A673 (cell line): ENCODE data around the gene VPS41.

Experiments
- EZH2 ChIP-seq: fragments of 200-600 bp; sonication (generic); IDR thresholded peaks from 2 replicates; pipeline ENCODE4 v1.6.1; 2017; ENCODE audit warnings: borderline replicate concordance, low read depth, mild to moderate bottlenecking, mixed read lengths, antibody characterized with exemption, low read length; ENCODE audit not compliant: poor library complexity, severe bottlenecking
- TF ChIP-seq, protein P1 (sequence below): fragments of 300-800, 200-600 bp; sonication (generic); conservative IDR thresholded peaks from 2 replicates; pipeline ENCODE4 v1.5.1; 2017; ENCODE audit warnings: low read depth, mild to moderate bottlenecking, antibody characterized with exemption, low read length, moderate library complexity, mixed read lengths

DNA sequence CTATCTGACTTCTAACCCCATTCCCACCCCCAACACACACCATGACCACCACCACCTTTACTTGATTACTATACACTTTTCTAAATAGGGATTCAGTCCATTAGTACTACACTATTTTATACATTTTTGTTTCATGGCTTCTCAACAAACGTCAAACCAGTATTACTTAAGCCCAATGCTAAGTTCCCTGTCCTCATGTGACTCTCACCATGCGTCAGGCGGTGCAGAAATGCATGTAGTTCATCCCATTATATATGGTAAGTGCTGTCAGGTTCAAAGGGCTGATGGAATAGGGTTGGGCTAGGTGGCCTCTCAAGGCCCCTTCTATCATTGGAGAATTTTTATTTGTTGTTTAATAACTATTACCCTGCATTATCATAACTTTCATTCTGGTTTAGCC, 19.5 kb upstream of the VPS41 start:
- TF ChIP-seq, protein P1, sequence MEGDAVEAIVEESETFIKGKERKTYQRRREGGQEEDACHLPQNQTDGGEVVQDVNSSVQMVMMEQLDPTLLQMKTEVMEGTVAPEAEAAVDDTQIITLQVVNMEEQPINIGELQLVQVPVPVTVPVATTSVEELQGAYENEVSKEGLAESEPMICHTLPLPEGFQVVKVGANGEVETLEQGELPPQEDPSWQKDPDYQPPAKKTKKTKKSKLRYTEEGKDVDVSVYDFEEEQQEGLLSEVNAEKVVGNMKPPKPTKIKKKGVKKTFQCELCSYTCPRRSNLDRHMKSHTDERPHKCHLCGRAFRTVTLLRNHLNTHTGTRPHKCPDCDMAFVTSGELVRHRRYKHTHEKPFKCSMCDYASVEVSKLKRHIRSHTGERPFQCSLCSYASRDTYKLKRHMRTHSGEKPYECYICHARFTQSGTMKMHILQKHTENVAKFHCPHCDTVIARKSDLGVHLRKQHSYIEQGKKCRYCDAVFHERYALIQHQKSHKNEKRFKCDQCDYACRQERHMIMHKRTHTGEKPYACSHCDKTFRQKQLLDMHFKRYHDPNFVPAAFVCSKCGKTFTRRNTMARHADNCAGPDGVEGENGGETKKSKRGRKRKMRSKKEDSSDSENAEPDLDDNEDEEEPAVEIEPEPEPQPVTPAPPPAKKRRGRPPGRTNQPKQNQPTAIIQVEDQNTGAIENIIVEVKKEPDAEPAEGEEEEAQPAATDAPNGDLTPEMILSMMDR, result no peak
- no peak for TF ChIP-seq EZH2
